Stomach (tissue), 4 donors: ENCODE measurements around the gene CHST11.

ENCODE experiments used
- EP300 ChIP-seq: sonication (generic); formaldehyde crosslinking; IDR thresholded peaks from one replicate; pipeline ENCODE4 v1.6.1; 2017; ENCODE audit warnings: antibody characterized with exemption
- POLR2A ChIP-seq, 4 donors: fragments of 450-650 bp; IDR thresholded peaks; one replicate each; pipeline ENCODE4 v1.6.1; 2016; ENCODE audit warnings: antibody characterized with exemption in 4 of 4, control low read depth in 2 of 4, mild to moderate bottlenecking in 1 of 4, moderate library complexity in 1 of 4
- POLR2AphosphoS5 ChIP-seq, 3 donors: sonication (generic); formaldehyde crosslinking; IDR thresholded peaks; one replicate each; pipeline ENCODE4 v1.6.1; 2016; ENCODE audit warnings: antibody characterized with exemption in 3 of 3
- TF ChIP-seq, protein P1 (sequence below), 7 experiments: fragments of 450-650 bp in 4 of 7; fragments of 200-600 bp in 3 of 7; sonication (generic) in 3 of 7; IDR thresholded peaks; one replicate each; pipeline ENCODE4 v1.5.1; 2016 to 2019; ENCODE audit warnings: antibody characterized with exemption in 7 of 7, control low read depth in 2 of 7, mild to moderate bottlenecking in 1 of 7

DNA sequence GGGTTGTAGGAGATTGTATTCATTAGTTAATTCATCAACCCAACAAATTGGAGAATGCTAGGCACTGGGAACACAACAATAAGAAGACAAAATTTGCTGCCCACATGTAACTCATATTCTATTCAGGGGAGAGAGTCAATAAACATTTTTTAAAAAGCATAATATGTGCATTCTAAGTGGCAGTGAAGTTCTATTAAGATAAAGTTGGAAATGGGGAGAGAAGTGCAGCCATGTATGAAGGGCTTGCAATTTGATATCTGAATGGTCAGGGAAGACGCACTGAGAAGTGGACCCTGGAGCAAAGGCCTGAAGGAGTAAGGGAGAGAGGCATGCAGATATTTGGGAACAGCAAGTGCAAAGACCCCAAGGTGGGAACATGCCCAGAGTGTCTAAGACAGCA lies 40.2 kb upstream of the CHST11 start:
- TF ChIP-seq, protein P1, sequence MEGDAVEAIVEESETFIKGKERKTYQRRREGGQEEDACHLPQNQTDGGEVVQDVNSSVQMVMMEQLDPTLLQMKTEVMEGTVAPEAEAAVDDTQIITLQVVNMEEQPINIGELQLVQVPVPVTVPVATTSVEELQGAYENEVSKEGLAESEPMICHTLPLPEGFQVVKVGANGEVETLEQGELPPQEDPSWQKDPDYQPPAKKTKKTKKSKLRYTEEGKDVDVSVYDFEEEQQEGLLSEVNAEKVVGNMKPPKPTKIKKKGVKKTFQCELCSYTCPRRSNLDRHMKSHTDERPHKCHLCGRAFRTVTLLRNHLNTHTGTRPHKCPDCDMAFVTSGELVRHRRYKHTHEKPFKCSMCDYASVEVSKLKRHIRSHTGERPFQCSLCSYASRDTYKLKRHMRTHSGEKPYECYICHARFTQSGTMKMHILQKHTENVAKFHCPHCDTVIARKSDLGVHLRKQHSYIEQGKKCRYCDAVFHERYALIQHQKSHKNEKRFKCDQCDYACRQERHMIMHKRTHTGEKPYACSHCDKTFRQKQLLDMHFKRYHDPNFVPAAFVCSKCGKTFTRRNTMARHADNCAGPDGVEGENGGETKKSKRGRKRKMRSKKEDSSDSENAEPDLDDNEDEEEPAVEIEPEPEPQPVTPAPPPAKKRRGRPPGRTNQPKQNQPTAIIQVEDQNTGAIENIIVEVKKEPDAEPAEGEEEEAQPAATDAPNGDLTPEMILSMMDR (IDR thresholded peaks at IDR 0.05), result no peak
- TF ChIP-seq POLR2A (IDR thresholded peaks at IDR 0.05) (no peak), EP300 (no peak), POLR2AphosphoS5 (IDR thresholded peaks at IDR 0.05) (no peak)
